ENCODE results near the gene TTC22. TPM values are rescaled to one million over a fixed set of nuclear protein-coding genes. Genes with fewer than 3 reads are reported as not detected.

TTC22 gene
- total RNA-seq, 1 experiment from 2014 or later = 0.59 TPM

GRCh38 chr1:54743416-54744226 is 57.5 kb downstream of the TTC22 start:
- Histone ChIP-seq H3T11ph (ENCODE audit: low read length) (no peak overlapping the region), H3K23me2 (ENCODE audit: insufficient read length, low read depth, low read length, poor library complexity, severe bottlenecking) (no peaks in the 10 kb centered on the region), H4K5ac (ENCODE audit: insufficient read length, low read depth, low read length) (no peak overlapping the region), H3K23ac (ENCODE audit: insufficient read length, low read depth, low read length) (no peak overlapping the region), H3K56ac (ENCODE audit: insufficient read length, low read depth, low read length) (no peak overlapping the region), H2BK120ac (ENCODE audit: low read depth, low read length, poor library complexity, severe bottlenecking) (no peak overlapping the region), H4K20me1 (ENCODE audit: control insufficient read depth, insufficient read depth, insufficient read length) (no peaks in the 10 kb centered on the region), H4K8ac (replicated peaks; ENCODE audit: insufficient read length, low read depth, low read length) (no peak overlapping the region), H3K18ac (ENCODE audit: insufficient read length, low read depth, low read length) (no peak overlapping the region), H3K4me1 (ENCODE audit: insufficient read depth, low read length) (no peaks in the 10 kb centered on the region), H2AFZ (ENCODE audit: low read length) (no peak overlapping the region), H3K79me2 (ENCODE audit: insufficient read depth, low read length) (no peaks in the 10 kb centered on the region), H3K27me3 (ENCODE audit: insufficient read depth, low read length) (no peaks in the 10 kb centered on the region), H2BK12ac (ENCODE audit: insufficient read length, low read depth, low read length) (no peak overlapping the region), H2AK5ac (ENCODE audit: insufficient read length, low read length) (no peak overlapping the region), H3K4me2 (ENCODE audit: insufficient read depth, insufficient read length, low read length) (no peak overlapping the region), H4K91ac (ENCODE audit: insufficient read length, low read depth, low read length) (no peak overlapping the region), H3K79me1 (ENCODE audit: insufficient read depth, low read depth, low read length, poor library complexity, severe bottlenecking) (no peaks in the 10 kb centered on the region), H2BK5ac (ENCODE audit: insufficient read length, low read length) (no peak overlapping the region), H2BK20ac (ENCODE audit: low read depth, low read length, poor library complexity, severe bottlenecking) (no peak overlapping the region), H3K4ac (ENCODE audit: low read depth, low read length) (no peak overlapping the region), H2BK15ac (ENCODE audit: low read depth, low read length) (no peak overlapping the region), H3K27ac (ENCODE audit: insufficient read length, low read depth, low read length) (no peak overlapping the region), H3K14ac (ENCODE audit: insufficient read depth, low read length) (no peak overlapping the region), H3K9ac (ENCODE audit: extremely low read depth, insufficient read length, low read length) (no peak overlapping the region), H3K9me3 (ENCODE audit: control insufficient read depth, low read depth, low read length) (no peaks in the 10 kb centered on the region)
- H3K27me3 Mint-ChIP-seq (ENCODE audit: low read depth) = peaks cover 2% of the 10 kb centered on the region; the same call in 1 of the 2 replicates
- H3K4me3 Mint-ChIP-seq = no peak overlapping the region
- no peak for DNase-seq
- TF ChIP-seq CTCF (conservative IDR thresholded peaks at IDR 0.05) = no peak
- H3K9me3 Mint-ChIP-seq = peaks cover 0 to 3% of the 10 kb centered on the region in 2 experiments; a peak in 2 of 5 replicates
- H3K27ac Mint-ChIP-seq = peak overlapping the region in 2 of 3 experiments; percentile 48 to 90; a peak in 3 of 7 replicates
- H3K4me1 Mint-ChIP-seq = 0 out of 4 replicates have a peak, but pooled peaks cover 0 to 3% of the 10 kb centered on the region in 2 experiments
- WGBS (ENCODE audit: extremely low coverage, insufficient read length, low lambda C conversion rate) = no CpG with 5 or more reads among the region's 12 CpGs
- H3K36me3 Mint-ChIP-seq (ENCODE audit: insufficient read depth in 1 of 3, low read depth in 3 of 3) = peaks cover 12 to 39% (median 28%) of the 10 kb centered on the region in 3 experiments; a peak in 6 of 7 replicates
